HUES64 (cell line): ENCODE results near the gene UFSP1.
A peak's percentile ranks its signal among the peaks of the same experiment; 100 is the strongest.

Experiments
- H3K27ac ChIP-seq: 2 replicates; pipeline ENCODE4 v1.7.0; 2013; ENCODE audit warnings: low read depth, low read length, inconsistent platforms
- H3K27me3 ChIP-seq: 2 replicates; pipeline ENCODE4 v1.6.1; 2013; ENCODE audit warnings: mild to moderate bottlenecking, low read length; ENCODE audit not compliant: insufficient read depth
- H3K36me3 ChIP-seq: 2 replicates; pipeline ENCODE4 v1.6.1; 2013; ENCODE audit warnings: mild to moderate bottlenecking, low read length; ENCODE audit not compliant: insufficient read depth
- H3K4me1 ChIP-seq: 2 replicates; pipeline ENCODE4 v1.6.1; 2013; ENCODE audit warnings: mild to moderate bottlenecking, low read length, moderate library complexity; ENCODE audit not compliant: insufficient read depth
- H3K4me3 ChIP-seq: 2 replicates; pipeline ENCODE4 v1.5.1; 2013; ENCODE audit warnings: mild to moderate bottlenecking, low read length, moderate library complexity
- H3K9ac ChIP-seq: 2 replicates; pipeline ENCODE4 v1.6.1; 2013; ENCODE audit warnings: mild to moderate bottlenecking, low read depth, low read length
- H3K9me3 ChIP-seq: 2 replicates; pipeline ENCODE4 v1.6.1; 2013; ENCODE audit warnings: low read depth, low read length; ENCODE audit not compliant: insufficient read depth
- WGBS: fragments of 150-250, 120-280 bp; methylation state at CpG from one replicate; pipeline ENCODE4 v1.1.7; 2013; ENCODE audit warnings: missing lambda C conversion rate; 5-methylcytosine and 5-hydroxymethylcytosine counted together

UFSP1 gene

DNA sequence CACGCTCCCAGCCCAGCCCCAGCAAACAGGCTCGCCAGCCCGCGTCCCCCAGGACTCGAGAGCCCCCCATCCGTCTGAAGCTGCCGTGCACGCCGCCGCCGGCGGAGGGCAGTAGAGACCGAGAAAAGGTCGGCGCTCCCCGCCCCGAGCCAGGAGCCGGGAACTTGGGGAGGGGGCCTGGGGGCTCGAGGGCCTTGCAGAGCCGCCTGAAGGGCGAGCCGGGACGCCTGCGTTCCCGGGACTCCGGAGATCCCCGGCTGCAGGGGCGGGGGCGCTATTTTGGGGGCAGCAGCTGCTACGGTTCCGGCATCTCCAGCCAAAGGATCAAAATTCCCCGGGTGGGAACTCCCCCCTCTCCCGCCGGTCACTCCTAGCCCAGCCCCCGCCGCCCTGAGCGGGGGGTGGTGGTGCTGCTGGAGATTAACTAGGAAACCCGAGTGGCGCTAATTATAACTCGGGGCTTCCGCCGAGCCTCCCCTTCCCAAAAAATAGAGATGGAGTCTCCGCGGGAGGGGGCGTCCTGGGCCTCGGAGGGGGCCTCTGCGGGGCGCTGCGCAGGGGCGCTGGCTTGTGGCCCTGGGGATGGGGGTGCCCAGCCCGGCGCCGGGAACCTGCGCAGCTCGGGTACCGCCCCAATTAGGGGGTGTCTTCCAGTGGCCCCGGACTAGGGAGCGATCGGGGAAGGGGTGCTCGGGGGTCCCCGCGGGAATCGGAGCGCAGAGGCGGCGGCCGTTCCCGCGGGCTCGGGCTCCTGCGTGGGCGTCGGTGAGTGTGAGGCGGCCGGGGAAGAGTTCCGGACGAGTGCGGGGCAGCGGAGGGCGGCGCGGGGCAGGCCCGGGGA lies 5.6 kb upstream of the UFSP1 start:
- WGBS: under 1% methylated on average over 83 of the region's 83 CpGs
- H3K27ac ChIP-seq: no peak overlapping the region
- H3K9ac ChIP-seq: no peak overlapping the region
- no peaks in the 10 kb centered on the region for H3K36me3 ChIP-seq
- peak overlapping the region; percentile 62 for H3K4me3 ChIP-seq
- H3K4me1 ChIP-seq: no peaks in the 10 kb centered on the region
- no peaks in the 10 kb centered on the region for H3K9me3 ChIP-seq
- peaks cover 28% of the 10 kb centered on the region for H3K27me3 ChIP-seq

- Histone ChIP-seq H3K27me3 (peaks cover 28% of the 10 kb centered on the region), H3K4me3 (peak overlapping the region; percentile 62), H3K4me1 (no peaks in the 10 kb centered on the region), H3K9ac (no peak overlapping the region), H3K9me3 (no peaks in the 10 kb centered on the region), H3K36me3 (no peaks in the 10 kb centered on the region), H3K27ac (no peak overlapping the region)
- WGBS: 34% methylated on average over 36 of the region's 40 CpGs
These were observed 4.6 kb upstream of the UFSP1 start for GRCh38 chr7:100893910-100894721.

DNA sequence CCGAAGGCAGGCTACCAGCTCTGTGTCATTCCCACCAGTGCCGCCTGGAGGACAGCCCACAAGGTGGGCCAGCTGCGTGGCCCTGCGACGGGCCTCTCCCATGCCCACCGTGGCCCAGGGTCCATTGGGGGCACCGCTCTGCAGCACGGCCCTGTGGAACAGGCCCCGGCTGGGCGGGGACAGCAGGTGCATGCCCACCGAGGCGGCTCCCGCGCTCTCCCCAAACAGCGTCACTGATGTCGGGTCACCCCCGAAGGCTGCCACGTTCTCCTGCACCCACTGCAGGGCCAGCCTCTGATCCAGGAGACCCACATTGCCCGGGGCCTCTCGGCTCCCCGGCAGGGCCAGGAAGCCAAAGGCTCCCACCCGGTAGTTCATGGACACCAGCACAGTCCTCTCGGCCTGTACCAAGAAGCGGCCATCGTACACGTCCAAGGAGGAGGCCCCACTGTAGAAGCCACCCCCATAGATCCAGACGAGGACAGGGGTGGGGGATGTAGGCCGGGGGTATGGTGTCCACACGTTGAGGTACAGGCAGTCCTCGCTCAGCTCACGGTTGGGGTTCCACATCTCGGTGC lies 3.9 kb upstream of the UFSP1 start:
- no peaks in the 10 kb centered on the region for H3K9me3 ChIP-seq
- H3K36me3 ChIP-seq: peaks cover 4% of the 10 kb centered on the region
- 94% methylated on average over 32 of the region's 32 CpGs for WGBS
- no peaks in the 10 kb centered on the region for H3K4me1 ChIP-seq
- peaks cover 28% of the 10 kb centered on the region for H3K27me3 ChIP-seq
- H3K9ac ChIP-seq: no peak overlapping the region
- H3K27ac ChIP-seq: no peak overlapping the region
- no peak overlapping the region for H3K4me3 ChIP-seq

GRCh38 chr7:100892364-100893317 lies 3.1 kb upstream of the UFSP1 start:
- 93% methylated on average over 42 of the region's 44 CpGs for WGBS
- Histone ChIP-seq H3K9me3 (no peaks in the 10 kb centered on the region), H3K4me3 (no peak overlapping the region), H3K27me3 (peaks cover 28% of the 10 kb centered on the region), H3K36me3 (peaks cover 11% of the 10 kb centered on the region), H3K27ac (no peak overlapping the region), H3K4me1 (no peaks in the 10 kb centered on the region), H3K9ac (no peak overlapping the region)

DNA sequence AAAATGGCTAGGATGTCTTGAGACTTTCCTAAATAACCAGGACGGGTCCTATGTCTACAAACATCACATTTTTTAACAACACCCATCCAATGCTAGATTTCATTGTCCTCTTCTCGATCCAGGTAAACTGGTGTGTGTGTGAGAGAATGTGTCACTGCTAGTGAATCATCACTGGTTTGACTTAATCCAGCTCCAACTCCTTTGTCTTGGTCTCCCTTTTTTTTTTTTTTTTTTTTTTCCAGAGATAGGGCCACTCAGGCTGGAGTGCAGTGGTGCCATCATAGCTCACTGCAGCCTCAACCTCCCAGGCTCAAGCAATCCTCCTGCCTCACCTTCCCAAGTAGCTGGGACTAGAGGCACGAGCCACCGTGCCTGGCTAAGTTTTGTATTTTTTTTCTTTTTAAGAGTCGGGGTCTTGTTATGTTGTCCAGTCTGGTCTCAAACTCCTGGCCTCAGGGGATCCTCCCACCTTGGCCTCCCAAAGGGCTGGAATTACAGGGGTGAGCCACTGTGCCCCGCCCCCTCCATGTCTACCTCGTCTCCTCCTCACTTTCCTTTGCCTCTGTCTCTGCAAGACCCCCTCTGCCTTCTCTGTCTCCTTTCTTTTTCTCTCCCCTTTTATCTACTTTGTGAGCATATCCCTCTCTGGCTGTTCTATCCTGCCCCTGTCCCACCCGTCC lies 2.2 kb upstream of the UFSP1 start:
- peak overlapping the region; percentile 36; the same call in 1 of the 2 replicates for H3K27ac ChIP-seq
- peaks cover 21% of the 10 kb centered on the region for H3K36me3 ChIP-seq
- H3K27me3 ChIP-seq: peaks cover 22% of the 10 kb centered on the region
- WGBS: 83% methylated on average over 6 of the region's 8 CpGs
- no peaks in the 10 kb centered on the region for H3K9me3 ChIP-seq
- peak overlapping the region; percentile 70 for H3K4me3 ChIP-seq
- H3K4me1 ChIP-seq: no peaks in the 10 kb centered on the region
- H3K9ac ChIP-seq: peak overlapping the region; percentile 88; the same call in 1 of the 2 replicates

GRCh38 chr7:100890653-100891567 lies 1.4 kb upstream of the UFSP1 start:
- Histone ChIP-seq H3K4me1 (no peaks in the 10 kb centered on the region), H3K4me3 (peak overlapping the region; percentile 70), H3K9me3 (no peaks in the 10 kb centered on the region), H3K9ac (peak overlapping the region; percentile 88), H3K36me3 (peaks cover 28% of the 10 kb centered on the region), H3K27me3 (peaks cover 14% of the 10 kb centered on the region), H3K27ac (peak overlapping the region; percentile 92)
- 34% methylated on average over 41 of the region's 43 CpGs for WGBS

GRCh38 chr7:100888291-100888987 lies 1.1 kb downstream of the UFSP1 start:
- H3K36me3 ChIP-seq: peaks cover 53% of the 10 kb centered on the region
- no peaks in the 10 kb centered on the region for H3K4me1 ChIP-seq
- WGBS: 83% methylated on average over 18 of the region's 18 CpGs

GRCh38 chr7:100887516-100888290 lies 1.8 kb downstream of the UFSP1 start:
- 82% methylated on average over 21 of the region's 21 CpGs for WGBS
- H3K4me1 ChIP-seq: no peaks in the 10 kb centered on the region
- no peak overlapping the region for H3K9ac ChIP-seq
- peak overlapping the region; percentile 34; the same call in 1 of the 2 replicates for H3K27ac ChIP-seq
- peaks cover 60% of the 10 kb centered on the region for H3K36me3 ChIP-seq
- H3K4me3 ChIP-seq: peak overlapping the region; percentile 91
- H3K9me3 ChIP-seq: no peaks in the 10 kb centered on the region
- H3K27me3 ChIP-seq: no peaks in the 10 kb centered on the region

More at GRCh38 chr7:100888291-100888987, 1.1 kb downstream of the UFSP1 start:
- Histone ChIP-seq H3K27me3 (no peaks in the 10 kb centered on the region), H3K27ac (peak overlapping the region; percentile 88), H3K9me3 (no peaks in the 10 kb centered on the region), H3K4me3 (peak overlapping the region; percentile 91), H3K9ac (peak overlapping the region; percentile 96)
